Nucleus accumbens (tissue), 56 donors: ENCODE results near the gene CTSC.

ENCODE experiments used
- DNase-seq, 56 donors: peaks; one replicate each; lab custom pipeline; 2025; lab: John Stamatoyannopoulos, UW

The CTSC gene

GRCh38 chr11:88353835-88354496 is 16.4 kb upstream of the CTSC start:
- DNase-seq, result no peak

DNA sequence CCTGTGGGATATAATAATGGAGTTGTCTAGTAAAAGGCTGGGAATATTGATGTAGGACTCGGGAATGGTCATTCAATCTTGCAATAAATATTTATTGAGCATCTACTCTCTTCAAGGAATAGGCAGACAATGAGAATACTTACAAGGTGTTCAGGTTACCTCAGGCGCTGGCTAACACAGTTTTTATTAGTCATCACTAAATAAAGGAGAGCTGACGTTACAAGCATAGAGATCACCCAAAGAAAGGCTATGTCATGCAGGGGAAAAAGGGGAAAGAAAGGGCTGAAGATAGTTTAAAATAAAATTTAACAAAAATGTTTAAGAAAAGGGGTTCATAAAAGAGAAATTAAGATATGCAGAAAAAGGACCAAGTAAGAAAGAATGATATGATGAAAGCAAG is 15.8 kb upstream of the CTSC start:
- no peak for DNase-seq

GRCh38 chr11:88352139-88352538 is 14.6 kb upstream of the CTSC start:
- DNase-seq, result no peak

DNA sequence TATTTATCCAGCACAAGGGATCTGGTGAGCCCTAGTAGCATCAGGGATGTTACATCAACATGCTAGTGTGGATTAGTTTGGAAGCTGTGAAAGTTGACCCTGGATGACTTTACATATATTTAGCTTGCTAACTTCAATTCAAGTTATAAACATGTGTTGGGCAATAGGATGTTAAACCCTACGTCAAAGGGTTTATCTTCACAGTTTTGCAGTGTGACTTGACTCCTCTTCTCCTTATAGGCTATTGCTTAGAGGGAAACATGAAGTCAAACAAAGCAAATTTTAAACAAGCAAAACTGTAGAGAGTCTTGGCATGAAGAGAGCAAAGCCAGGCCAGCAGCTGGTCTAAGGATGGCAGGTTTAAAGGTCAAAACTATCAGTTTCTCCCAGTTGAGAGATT is 11.3 kb upstream of the CTSC start:
- no peak for DNase-seq

GRCh38 chr11:88345949-88346348 is 8.4 kb upstream of the CTSC start:
- no peak for DNase-seq

- DNase-seq, result no peak
Observed at GRCh38 chr11:88345408-88345807, 7.9 kb upstream of the CTSC start.

- DNase-seq, result no peak
Observed at GRCh38 chr11:88344869-88345268, 7.3 kb upstream of the CTSC start.

- DNase-seq, result no peak
Observed at GRCh38 chr11:88341522-88342251, 4.2 kb upstream of the CTSC start.

DNA sequence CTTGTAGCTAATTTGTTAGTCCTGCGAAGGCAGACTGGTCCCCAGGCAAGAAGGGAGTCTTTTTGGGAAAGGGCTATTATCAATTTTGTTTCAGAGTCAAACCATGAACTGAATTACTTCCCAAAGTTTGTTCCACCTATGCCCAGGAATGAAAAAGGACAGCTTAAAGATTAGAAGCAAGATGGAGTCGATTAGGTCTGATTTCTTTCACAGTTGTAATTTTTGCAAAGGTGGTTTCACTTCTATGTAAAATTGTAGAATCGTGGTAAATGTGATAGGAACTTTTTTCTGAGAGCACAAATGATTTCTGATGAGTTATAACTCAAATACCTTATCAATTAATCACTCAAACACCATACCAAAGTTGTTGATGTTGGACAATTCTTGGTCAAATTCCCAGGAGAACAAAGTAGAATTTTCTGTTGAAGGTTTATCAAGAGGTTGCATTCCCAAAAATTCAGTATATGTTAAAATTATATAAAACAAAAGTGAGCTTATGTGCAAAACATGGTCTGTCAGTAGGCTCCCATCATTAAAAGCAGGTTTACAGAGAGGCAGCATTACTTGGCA is 2.9 kb upstream of the CTSC start:
- no peak for DNase-seq

DNA sequence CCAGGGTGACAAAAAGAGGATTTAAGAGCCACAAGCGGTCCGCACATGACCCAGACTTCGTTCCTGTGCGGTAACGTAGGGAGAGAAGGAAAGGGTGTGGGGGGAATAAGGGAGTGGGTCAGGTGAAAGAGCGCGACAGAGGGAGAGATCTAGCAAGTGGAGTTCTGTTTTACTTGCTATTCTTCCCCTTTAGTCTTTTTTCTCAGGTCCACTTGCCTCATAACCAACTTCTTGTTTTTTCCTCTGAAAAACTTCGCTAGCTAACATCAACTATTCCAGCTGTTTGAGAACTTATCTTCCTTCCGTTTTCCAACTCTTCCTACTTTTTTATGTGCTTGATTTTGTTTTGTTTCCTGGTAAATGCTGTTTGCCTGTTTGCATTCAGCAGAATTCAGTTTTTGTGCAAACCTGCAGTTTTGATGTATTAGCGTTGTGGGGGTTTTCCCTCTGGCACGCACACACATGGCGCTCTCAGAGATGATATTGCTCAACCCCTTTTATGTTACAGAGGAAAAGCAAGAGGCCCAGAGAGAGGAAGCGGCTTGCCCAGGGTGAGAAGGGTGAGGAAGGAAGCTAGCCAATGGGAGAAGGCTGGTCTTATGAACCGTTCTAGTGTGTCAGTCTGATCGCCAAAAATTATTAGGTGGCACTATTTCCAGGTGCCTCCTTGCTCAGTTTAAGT is 592 bp upstream of the CTSC start:
- DNase-seq, result peak in 10 of 56 donors; percentile 1 to 9 (median 2)

GRCh38 chr11:88335284-88335683 is 2.3 kb downstream of the CTSC start:
- DNase-seq, result no peak

DNA sequence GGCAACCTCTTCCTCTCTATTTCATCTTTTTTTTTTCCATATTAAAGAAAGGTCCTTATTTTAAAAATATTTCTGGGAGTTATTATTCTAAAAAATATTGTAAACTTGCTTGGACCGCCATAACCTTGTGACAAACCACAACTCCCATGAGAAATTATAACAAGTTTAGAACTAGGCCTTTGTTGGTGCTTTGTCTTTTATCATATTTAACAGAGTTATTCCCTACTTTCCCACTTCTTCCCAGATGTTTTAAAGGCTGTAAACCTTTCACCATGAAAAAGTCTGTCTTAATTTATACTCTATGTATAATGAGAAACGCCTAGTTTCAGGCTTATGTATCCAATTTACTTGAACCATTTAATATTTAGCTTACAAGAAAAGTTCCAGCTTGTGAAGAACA is 3.7 kb downstream of the CTSC start:
- no peak for DNase-seq

GRCh38 chr11:88332851-88333250 is 4.7 kb downstream of the CTSC start:
- no peak for DNase-seq

DNA sequence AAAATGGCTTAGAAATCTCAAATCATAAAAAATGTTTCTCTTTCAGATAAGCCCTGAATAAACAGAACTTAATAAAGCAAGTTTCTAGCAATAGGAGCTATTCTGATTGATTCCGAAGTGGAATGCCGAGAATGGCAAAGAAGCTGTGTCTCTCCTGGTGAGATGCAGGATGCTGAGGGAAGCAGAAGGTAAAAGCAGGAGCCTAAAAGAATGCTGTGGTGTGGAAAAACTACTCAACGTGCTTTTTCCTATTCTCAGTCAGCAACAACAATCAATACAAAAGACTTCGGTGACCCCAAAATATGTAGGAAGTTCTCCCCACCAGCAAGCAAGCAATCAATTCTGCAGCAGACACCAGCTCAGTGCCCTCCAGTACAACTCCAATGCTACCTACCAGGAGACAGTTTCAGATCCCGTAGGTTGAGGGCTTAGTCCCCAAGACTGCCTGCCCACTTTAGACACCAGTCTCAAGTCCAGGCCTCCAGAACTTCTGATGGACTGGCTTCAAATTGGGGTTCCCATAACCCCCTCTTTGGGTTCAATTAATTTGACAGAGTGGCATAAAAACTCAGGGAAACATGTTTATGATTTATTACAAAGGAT is 6.6 kb downstream of the CTSC start:
- no peak for DNase-seq

GRCh38 chr11:88329563-88330250 is 7.8 kb downstream of the CTSC start:
- no peak for DNase-seq

GRCh38 chr11:88327462-88328143 is 9.9 kb downstream of the CTSC start:
- DNase-seq, result no peak

DNA sequence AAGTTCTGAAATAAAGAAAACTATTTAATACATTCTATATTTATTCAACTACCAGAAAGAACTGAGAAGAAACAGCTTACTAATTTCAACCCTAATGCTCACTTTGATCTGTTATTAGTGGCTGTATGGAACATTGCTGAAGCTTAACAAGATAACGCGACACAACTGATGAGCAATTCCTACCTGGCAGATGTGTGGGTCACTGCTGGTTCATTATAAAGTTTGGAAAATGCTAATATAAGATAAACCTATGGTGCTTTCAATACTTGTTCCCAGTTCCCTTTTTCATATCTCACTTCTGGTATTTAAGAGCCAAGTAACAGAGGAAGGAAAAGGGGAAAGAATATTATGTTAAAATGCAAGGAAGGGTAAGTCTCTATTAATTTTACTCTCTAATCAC is 10.5 kb downstream of the CTSC start:
- DNase-seq, result no peak

DNA sequence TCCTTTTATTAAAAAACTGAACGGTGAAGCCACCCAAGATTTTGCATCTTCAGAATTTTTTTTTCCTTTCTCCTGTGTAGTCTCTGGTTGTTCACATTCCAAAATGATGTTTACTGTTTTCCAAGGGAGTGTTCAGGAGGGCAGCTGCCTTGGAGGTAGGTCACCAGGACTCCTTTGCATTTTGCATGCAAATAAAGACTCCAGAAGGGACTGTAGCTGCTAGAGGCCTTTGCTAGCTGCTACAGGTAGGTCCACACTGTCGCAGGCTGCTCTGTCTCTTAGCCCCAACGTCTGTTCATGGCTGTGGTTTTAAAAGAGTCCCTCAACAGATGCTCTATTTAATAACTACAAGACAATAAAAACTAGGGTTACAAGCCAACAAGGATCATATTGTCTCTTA is 11.4 kb downstream of the CTSC start:
- no peak for DNase-seq

DNA sequence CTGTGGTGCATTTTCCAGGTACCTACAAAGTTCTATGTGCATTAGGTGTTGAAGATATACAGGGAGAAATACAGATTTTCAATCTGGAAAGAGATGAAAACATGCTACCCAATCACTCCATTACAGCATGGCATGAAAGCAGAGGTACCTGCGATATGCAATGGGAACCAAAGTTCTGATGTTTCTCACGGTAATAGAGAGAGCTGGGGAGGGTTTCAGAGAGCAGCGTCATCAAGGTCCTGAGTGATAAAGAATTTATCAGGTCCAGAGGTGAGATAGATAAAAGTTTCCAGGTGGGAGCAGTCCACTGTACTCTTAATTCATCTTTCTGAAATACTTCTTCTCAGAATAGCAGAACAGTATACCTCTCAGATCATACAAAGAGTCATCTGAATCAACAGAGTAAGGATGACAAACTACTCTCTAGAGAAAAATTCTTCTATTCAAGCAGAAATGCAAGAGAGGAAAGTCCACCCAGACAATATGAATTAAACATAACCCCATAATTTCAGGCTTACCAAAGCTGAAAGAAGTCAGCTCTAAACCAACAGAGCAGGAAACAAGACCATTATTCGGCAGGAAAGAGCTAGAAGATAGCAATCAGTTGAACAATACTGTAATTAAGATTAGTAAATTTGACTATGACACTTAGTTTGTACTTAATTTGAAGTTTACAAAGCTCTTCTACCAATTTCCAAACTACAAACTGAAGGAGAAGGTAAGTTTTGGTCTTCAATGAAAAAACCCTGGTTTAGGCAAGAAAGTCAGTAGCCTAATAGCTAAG is 12.8 kb downstream of the CTSC start:
- no peak for DNase-seq
